Measurements from ENCODE around the gene MPDU1. TPM values are rescaled to one million over a fixed set of nuclear protein-coding genes. Genes with fewer than 3 reads are reported as not detected.
A peak's percentile ranks its signal among the peaks of the same experiment; 100 is the strongest.

MPDU1 gene
- total RNA-seq, 1 experiment from 2014 or later = 149 TPM

- no peak overlapping the region for H3K27ac ChIP-seq (ENCODE audit: low read depth, low read length, poor library complexity, severe bottlenecking)
- BruUV-seq (replicated peaks) = no TSS peak
- CTCF ChIA-PET = no interaction called here
- no peaks in the 10 kb centered on the region for H3K9me3 ChIP-seq (ENCODE audit: low read depth, low read length, poor library complexity, severe bottlenecking)
- no peaks in the 10 kb centered on the region for H3K27me3 ChIP-seq (replicated peaks; ENCODE audit: insufficient read depth, low read depth, low read length, poor library complexity)
- POLR2A ChIA-PET (ENCODE audit: low non-redundant PET) = no interaction called here
- TF ChIP-seq CTCF (conservative IDR thresholded peaks at IDR 0.05; ENCODE audit: low read depth, low read length) (no peak), EZH2 (IDR thresholded peaks at IDR 0.05; ENCODE audit: borderline replicate concordance, low read depth, low read length, poor library complexity, severe bottlenecking) (no peak)
- no peaks in the 10 kb centered on the region for H3K4me1 ChIP-seq (ENCODE audit: insufficient read depth, low read length, poor library complexity, severe bottlenecking)
- no peak for DNase-seq (ENCODE audit: low spot score)
- H3K36me3 ChIP-seq (ENCODE audit: insufficient read depth, low read length, poor library complexity, severe bottlenecking) = peaks cover 59% of the 10 kb centered on the region
- intact Hi-C loops (cut with micrococcal nuclease; ENCODE audit: unreplicated experiment) = no loop called here
- no peak overlapping the region for H3K4me3 ChIP-seq (ENCODE audit: low read depth, low read length, poor library complexity, severe bottlenecking)
These were observed 22.6 kb downstream of the MPDU1 start for GRCh38 chr17:7606280-7606679.

- no TSS peak for BruUV-seq (replicated peaks)
- ChIA-PET POLR2A (ENCODE audit: low non-redundant PET) (no interaction called here), CTCF (no interaction called here)
- TF ChIP-seq EZH2 (IDR thresholded peaks at IDR 0.05; ENCODE audit: borderline replicate concordance, low read depth, low read length, poor library complexity, severe bottlenecking) (no peak), CTCF (conservative IDR thresholded peaks at IDR 0.05; ENCODE audit: low read depth, low read length) (no peak)
- H3K36me3 ChIP-seq (ENCODE audit: insufficient read depth, low read length, poor library complexity, severe bottlenecking) = peaks cover 19% of the 10 kb centered on the region
- peaks cover 20% of the 10 kb centered on the region for H3K4me1 ChIP-seq (ENCODE audit: insufficient read depth, low read length, poor library complexity, severe bottlenecking)
- H3K4me3 ChIP-seq (ENCODE audit: low read depth, low read length, poor library complexity, severe bottlenecking) = no peak overlapping the region
- DNase-seq (ENCODE audit: low spot score) = no peak
- H3K9me3 ChIP-seq (ENCODE audit: low read depth, low read length, poor library complexity, severe bottlenecking) = no peaks in the 10 kb centered on the region
- no peaks in the 10 kb centered on the region for H3K27me3 ChIP-seq (replicated peaks; ENCODE audit: insufficient read depth, low read depth, low read length, poor library complexity)
- no peak overlapping the region for H3K27ac ChIP-seq (ENCODE audit: low read depth, low read length, poor library complexity, severe bottlenecking)
- intact Hi-C loops (cut with micrococcal nuclease; ENCODE audit: unreplicated experiment) = no loop called here
These were observed 27.0 kb downstream of the MPDU1 start for GRCh38 chr17:7610641-7611040.

- Histone ChIP-seq H3K27ac (ENCODE audit: low read depth, low read length, poor library complexity, severe bottlenecking) (peak overlapping the region; percentile 55), H3K4me1 (ENCODE audit: insufficient read depth, low read length, poor library complexity, severe bottlenecking) (peaks cover 20% of the 10 kb centered on the region), H3K36me3 (ENCODE audit: insufficient read depth, low read length, poor library complexity, severe bottlenecking) (peaks cover 11% of the 10 kb centered on the region), H3K27me3 (replicated peaks; ENCODE audit: insufficient read depth, low read depth, low read length, poor library complexity) (no peaks in the 10 kb centered on the region), H3K9me3 (ENCODE audit: low read depth, low read length, poor library complexity, severe bottlenecking) (no peaks in the 10 kb centered on the region), H3K4me3 (ENCODE audit: low read depth, low read length, poor library complexity, severe bottlenecking) (peak overlapping the region; percentile 92)
- no TSS peak for BruUV-seq (replicated peaks)
- ChIA-PET CTCF (interaction anchor here (1.3 kb wide), 1 partner anchor 76 kb away, joined by 3 read pairs; the partner anchor contains the start of gene WRAP53), POLR2A (ENCODE audit: low non-redundant PET) (no interaction called here)
- DNase-seq (ENCODE audit: low spot score) = no peak
- TF ChIP-seq CTCF (conservative IDR thresholded peaks at IDR 0.05; ENCODE audit: low read depth, low read length) = no peak
- no peak for TF ChIP-seq EZH2 (IDR thresholded peaks at IDR 0.05; ENCODE audit: borderline replicate concordance, low read depth, low read length, poor library complexity, severe bottlenecking)
- intact Hi-C loops (cut with micrococcal nuclease; ENCODE audit: unreplicated experiment) = no loop called here
These were observed 28.1 kb downstream of the MPDU1 start for GRCh38 chr17:7611635-7612293.
